Airway epithelial cell (primary cell): ENCODE results near the gene ZNF334. TPM values are rescaled to one million over a fixed set of nuclear protein-coding genes. Genes with fewer than 3 reads are reported as not detected.

Experiments
- total RNA-seq: library from RNA; depleted of rRNA; stranded (reverse); fragments of >200 nt; gene quantifications from 2 replicates; pipeline ENCODE4 v1.2.3, GENCODE V29; 2015

Gene ZNF334
- total RNA-seq = 1.3 and 2.0 TPM in 2 replicates

DNA sequence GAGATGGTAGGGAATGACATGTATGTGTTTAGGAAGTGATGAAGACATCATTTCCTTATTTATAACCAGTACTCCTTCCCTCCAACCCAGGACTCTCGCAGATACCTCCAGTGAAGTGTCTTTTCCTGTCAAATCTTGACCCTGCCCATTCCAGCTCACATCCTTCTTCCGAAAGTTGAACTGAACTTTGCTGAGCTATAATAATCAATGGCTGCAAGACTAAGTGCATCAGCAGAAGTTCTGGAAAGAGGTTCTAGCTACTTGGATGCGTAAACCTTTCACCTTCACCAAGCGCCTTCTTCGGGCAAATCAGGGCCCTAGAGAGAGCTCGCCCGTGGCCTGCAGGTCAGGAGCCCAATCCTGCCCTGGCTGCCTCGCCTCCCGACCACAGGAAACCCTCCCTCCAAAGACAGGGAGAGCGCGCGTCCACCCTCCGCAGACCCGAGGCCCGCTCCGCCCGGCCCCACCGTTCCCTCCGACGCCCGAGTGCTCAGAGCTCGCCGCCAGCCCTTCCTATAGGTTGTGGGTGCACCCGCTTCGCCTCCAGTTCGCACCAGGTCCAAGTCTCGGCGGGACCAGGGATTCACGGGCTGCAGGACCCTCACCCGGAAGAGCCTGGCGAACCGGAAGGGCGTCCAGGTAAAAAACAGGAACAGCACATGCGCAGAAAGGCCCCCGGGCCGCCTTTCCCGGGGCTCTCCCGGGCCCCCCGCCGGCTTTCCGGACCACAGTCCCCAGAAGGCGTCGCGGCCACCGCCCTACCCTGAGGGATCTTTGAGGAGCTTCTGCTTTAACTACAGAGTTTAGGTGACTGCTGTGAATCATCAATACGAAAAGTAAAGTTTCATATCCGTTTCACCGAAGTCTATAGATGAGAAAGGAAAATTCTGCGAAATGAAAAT lies at the start of gene ZNF334:
ZNF334 (minus strand) TSS at position 617 of the 902 bp plus-strand sequence. CDS start 1,457 bp downstream, outside the sequence.

DNA sequence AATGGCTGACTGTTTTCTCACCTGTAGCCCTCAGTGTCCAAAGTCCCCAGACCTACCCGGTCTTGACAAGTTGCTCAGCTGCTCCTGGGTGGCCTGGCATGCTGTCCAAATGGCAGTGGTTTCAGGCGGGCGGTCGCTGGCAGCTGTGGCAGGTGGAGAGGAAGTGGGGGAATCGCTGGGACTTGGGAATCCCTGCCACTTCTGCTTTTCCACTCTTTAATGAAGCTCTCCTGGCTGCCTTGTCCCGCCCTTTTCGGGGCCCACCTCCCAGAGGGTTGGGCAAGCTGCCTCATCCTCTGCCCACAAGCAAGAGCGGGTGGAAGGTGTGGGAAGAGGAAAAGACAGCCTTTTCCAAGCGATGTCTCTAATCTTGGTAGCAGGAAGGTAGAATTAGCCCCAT lies 37.1 kb upstream of the ZNF334 start, which contains the start of gene OCSTAMP:
OCSTAMP (minus strand) TSS at position 194 of the 400 bp plus-strand sequence; CDS start at position 100, 94 bp downstream.

Other genes with a start within 250 kb of the ZNF334 start
- not detected in 2 replicates for gene CDH22, start 205.1 kb downstream of the ZNF334 start, total RNA-seq
- gene ELMO2, start 106.9 kb downstream of the ZNF334 start, total RNA-seq = 20.9 and 26.1 TPM in 2 replicates
- not detected in 2 replicates for gene OCSTAMP, start 37.1 kb upstream of the ZNF334 start, total RNA-seq
- gene SLC13A3, start 137.9 kb upstream of the ZNF334 start, total RNA-seq = 3.2 and 3.3 TPM in 2 replicates
- 17.8 and 18.0 TPM in 2 replicates for gene TP53RK, start 175.9 kb upstream of the ZNF334 start, total RNA-seq
- 11.5 and 13.2 TPM in 2 replicates for gene SLC2A10, start 196.1 kb upstream of the ZNF334 start, total RNA-seq